Measurements from ENCODE around the gene SUCO. TPM values are rescaled to one million over a fixed set of nuclear protein-coding genes. Genes with fewer than 3 reads are reported as not detected.
"Not testable (repeated sequence)": the region's sequence is repeated elsewhere in the genome, so short reads cannot be mapped to it uniquely, and the experiment has no call there.

The SUCO gene
- total RNA-seq, 3 donors from 2014 or later, result 19.5 to 21.5 (median 20.3) TPM

GRCh38 chr1:172620603-172621002 lies 87.7 kb downstream of the SUCO start:
- H3K4me3 Mint-ChIP-seq; ATAC-seq; DNase-seq; H3K36me3 Mint-ChIP-seq (ENCODE audit: insufficient read depth); H3K4me1 Mint-ChIP-seq (ENCODE audit: low read depth); H3K27me3 Mint-ChIP-seq (ENCODE audit: low read depth): not testable (repeated sequence)
- peaks cover 26% of the 10 kb centered on the region for H3K9me3 Mint-ChIP-seq

- Mint-ChIP-seq H3K4me1 (ENCODE audit: low read depth) (peaks cover 5% of the 10 kb centered on the region), H3K4me3 (no peak overlapping the region), H3K27me3 (ENCODE audit: low read depth) (no peaks in the 10 kb centered on the region), H3K9me3 (peaks cover 16% of the 10 kb centered on the region), H3K36me3 (ENCODE audit: insufficient read depth) (peaks cover 4% of the 10 kb centered on the region)
- no peak for DNase-seq
- ATAC-seq, result no peak
These were observed 89.6 kb downstream of the SUCO start for GRCh38 chr1:172622541-172622940.

- Mint-ChIP-seq H3K4me3 (no peak overlapping the region), H3K36me3 (ENCODE audit: insufficient read depth) (peaks cover 4% of the 10 kb centered on the region), H3K27me3 (ENCODE audit: low read depth) (no peaks in the 10 kb centered on the region), H3K9me3 (peaks cover 16% of the 10 kb centered on the region), H3K4me1 (ENCODE audit: low read depth) (peaks cover 12% of the 10 kb centered on the region)
- ATAC-seq (no peak), DNase-seq (no peak)
These were observed 90.8 kb downstream of the SUCO start for GRCh38 chr1:172623748-172624147.

GRCh38 chr1:172626845-172627244 lies 93.9 kb downstream of the SUCO start:
- Mint-ChIP-seq H3K27me3 (ENCODE audit: low read depth) (no peaks in the 10 kb centered on the region), H3K9me3 (no peaks in the 10 kb centered on the region), H3K4me1 (ENCODE audit: low read depth) (peaks cover 39% of the 10 kb centered on the region), H3K36me3 (ENCODE audit: insufficient read depth) (no peaks in the 10 kb centered on the region), H3K4me3 (no peak overlapping the region)
- ATAC-seq (no peak), DNase-seq (no peak)

- H3K4me1 Mint-ChIP-seq (ENCODE audit: low read depth), result peaks cover 41% of the 10 kb centered on the region
These were observed 94.8 kb downstream of the SUCO start for GRCh38 chr1:172627702-172628101.

GRCh38 chr1:172628401-172628800 lies 95.5 kb downstream of the SUCO start:
- Mint-ChIP-seq H3K27me3 (ENCODE audit: low read depth) (no peaks in the 10 kb centered on the region), H3K4me3 (no peak overlapping the region), H3K4me1 (ENCODE audit: low read depth) (peaks cover 41% of the 10 kb centered on the region), H3K36me3 (ENCODE audit: insufficient read depth) (no peaks in the 10 kb centered on the region), H3K9me3 (no peaks in the 10 kb centered on the region)
- DNase-seq (no peak), ATAC-seq (no peak)

More at GRCh38 chr1:172627702-172628101, 94.8 kb downstream of the SUCO start:
- DNase-seq (no peak), ATAC-seq (peak in 1 of 2 donors; percentile 58)
- H3K27me3 Mint-ChIP-seq (ENCODE audit: low read depth), result no peaks in the 10 kb centered on the region
- H3K9me3 Mint-ChIP-seq, result no peaks in the 10 kb centered on the region
- H3K4me3 Mint-ChIP-seq, result peak overlapping the region; percentile 29
- no peaks in the 10 kb centered on the region for H3K36me3 Mint-ChIP-seq (ENCODE audit: insufficient read depth)

GRCh38 chr1:172629170-172629569 lies 96.2 kb downstream of the SUCO start:
- DNase-seq, result no peak
- H3K27me3 Mint-ChIP-seq (ENCODE audit: low read depth), result no peaks in the 10 kb centered on the region
- ATAC-seq, result no peak
- no peaks in the 10 kb centered on the region for H3K36me3 Mint-ChIP-seq (ENCODE audit: insufficient read depth)
- H3K4me3 Mint-ChIP-seq, result no peak overlapping the region
- H3K4me1 Mint-ChIP-seq (ENCODE audit: low read depth), result peaks cover 41% of the 10 kb centered on the region
- H3K9me3 Mint-ChIP-seq, result no peaks in the 10 kb centered on the region

GRCh38 chr1:172629638-172630037 lies 96.7 kb downstream of the SUCO start:
- Mint-ChIP-seq H3K4me3 (no peak overlapping the region), H3K9me3 (no peaks in the 10 kb centered on the region), H3K27me3 (ENCODE audit: low read depth) (no peaks in the 10 kb centered on the region), H3K36me3 (ENCODE audit: insufficient read depth) (no peaks in the 10 kb centered on the region), H3K4me1 (ENCODE audit: low read depth) (peaks cover 41% of the 10 kb centered on the region)
- ATAC-seq, result peak in 1 of 2 donors; percentile 32
- no peak for DNase-seq

- no peaks in the 10 kb centered on the region for H3K9me3 Mint-ChIP-seq
- H3K27me3 Mint-ChIP-seq (ENCODE audit: low read depth), result no peaks in the 10 kb centered on the region
- ATAC-seq (no peak), DNase-seq (no peak)
- no peak overlapping the region for H3K4me3 Mint-ChIP-seq
- H3K36me3 Mint-ChIP-seq (ENCODE audit: insufficient read depth), result no peaks in the 10 kb centered on the region
- peaks cover 41% of the 10 kb centered on the region for H3K4me1 Mint-ChIP-seq (ENCODE audit: low read depth)
These were observed 97.3 kb downstream of the SUCO start for GRCh38 chr1:172630056-172630818.

- H3K27me3 Mint-ChIP-seq (ENCODE audit: low read depth), result no peaks in the 10 kb centered on the region
- no peaks in the 10 kb centered on the region for H3K9me3 Mint-ChIP-seq
- no peaks in the 10 kb centered on the region for H3K36me3 Mint-ChIP-seq (ENCODE audit: insufficient read depth)
- H3K4me1 Mint-ChIP-seq (ENCODE audit: low read depth), result peaks cover 41% of the 10 kb centered on the region
- ATAC-seq (no peak), DNase-seq (no peak)
- H3K4me3 Mint-ChIP-seq, result no peak overlapping the region
These were observed 97.9 kb downstream of the SUCO start for GRCh38 chr1:172630868-172631267.

GRCh38 chr1:172637522-172637921 lies 104.6 kb downstream of the SUCO start:
- Mint-ChIP-seq H3K4me3 (peak overlapping the region; percentile 5), H3K4me1 (ENCODE audit: low read depth) (peaks cover 62% of the 10 kb centered on the region), H3K27me3 (ENCODE audit: low read depth) (no peaks in the 10 kb centered on the region), H3K9me3 (peaks cover 9% of the 10 kb centered on the region), H3K36me3 (ENCODE audit: insufficient read depth) (peaks cover 7% of the 10 kb centered on the region)
- peak; percentile 30 to 46 for ATAC-seq
- peak; percentile 29 for DNase-seq

- Mint-ChIP-seq H3K27me3 (ENCODE audit: low read depth) (no peaks in the 10 kb centered on the region), H3K4me3 (peak overlapping the region; percentile 68), H3K4me1 (ENCODE audit: low read depth) (peaks cover 69% of the 10 kb centered on the region), H3K36me3 (ENCODE audit: insufficient read depth) (peaks cover 7% of the 10 kb centered on the region), H3K9me3 (peaks cover 9% of the 10 kb centered on the region)
- no peak for ATAC-seq
- no peak for DNase-seq
These were observed 105.3 kb downstream of the SUCO start for GRCh38 chr1:172638249-172638648.

- Mint-ChIP-seq H3K9me3 (peaks cover 9% of the 10 kb centered on the region), H3K36me3 (ENCODE audit: insufficient read depth) (peaks cover 7% of the 10 kb centered on the region), H3K4me3 (peak overlapping the region; percentile 68), H3K4me1 (ENCODE audit: low read depth) (peaks cover 78% of the 10 kb centered on the region), H3K27me3 (ENCODE audit: low read depth) (no peaks in the 10 kb centered on the region)
- DNase-seq (peak; percentile 70), ATAC-seq (peak; percentile 77 to 84)
These were observed 106.2 kb downstream of the SUCO start for GRCh38 chr1:172638885-172639831.

- H3K36me3 Mint-ChIP-seq (ENCODE audit: insufficient read depth), result peaks cover 7% of the 10 kb centered on the region
- peak overlapping the region; percentile 68 for H3K4me3 Mint-ChIP-seq
- DNase-seq (no peak), ATAC-seq (no peak)
- H3K9me3 Mint-ChIP-seq, result peaks cover 9% of the 10 kb centered on the region
- no peaks in the 10 kb centered on the region for H3K27me3 Mint-ChIP-seq (ENCODE audit: low read depth)
- peaks cover 88% of the 10 kb centered on the region for H3K4me1 Mint-ChIP-seq (ENCODE audit: low read depth)
These were observed 107.2 kb downstream of the SUCO start for GRCh38 chr1:172640111-172640510.
